H1 (cell line): Measurements from ENCODE around the gene GSG1L. TPM values are rescaled to one million over a fixed set of nuclear protein-coding genes. Genes with fewer than 3 reads are reported as not detected.

Source experiments
- CTCF ChIA-PET: fragments of 300-600 bp; sonication (Branson Sonifier 250); formaldehyde crosslinking; loops from one replicate; lab custom pipeline; 2021; ENCODE audit not compliant: partially characterized antibody; lab: Charles Lee
- POLR2A ChIA-PET: fragments of 300-600 bp; sonication (Branson Sonifier 250); formaldehyde crosslinking; loops from one replicate; lab custom pipeline; 2021; ENCODE audit warnings: inconsistent platforms; ENCODE audit not compliant: partially characterized antibody; lab: Charles Lee
- DNase-seq, 2 experiments: peaks; one replicate each; pipeline versions ENCODE4 v3.0.0 to v3.0.0-alpha.2; 2010 to 2022; ENCODE audit warnings: low spot score in 2 of 2, low read depth in 1 of 2, mixed read lengths in 1 of 2
- FAIRE-seq: peaks from 2 replicates; lab custom pipeline; 2011; peaks lifted over from hg19 to GRCh38; lab: Jason Lieb, UNC
- H2AFZ ChIP-seq: 2 replicates; pipeline ENCODE4 v1.8.1; 2012; ENCODE audit warnings: low read length, inconsistent platforms
- H2AK5ac ChIP-seq: 2 replicates; pipeline ENCODE4 v1.6.1; 2013; ENCODE audit warnings: low read depth, low read length
- H2BK120ac ChIP-seq: replicated peaks from 2 replicates; pipeline ENCODE3; 2013; ENCODE audit warnings: low read depth, low read length, inconsistent platforms
- H2BK12ac ChIP-seq: 2 replicates; pipeline ENCODE4 v1.6.1; 2013; ENCODE audit warnings: low read depth, low read length
- H2BK15ac ChIP-seq: 2 replicates; pipeline ENCODE4 v1.6.1; 2013; ENCODE audit warnings: low read length
- H2BK20ac ChIP-seq: 2 replicates; pipeline ENCODE4 v1.6.1; 2013; ENCODE audit warnings: low read length
- H2BK5ac ChIP-seq: 2 replicates; pipeline ENCODE4 v1.6.1; 2013; ENCODE audit warnings: low read depth, low read length
- H3K14ac ChIP-seq: 2 replicates; pipeline ENCODE4 v1.6.1; 2013; ENCODE audit warnings: inconsistent platforms; ENCODE audit not compliant: insufficient read length
- H3K18ac ChIP-seq: 2 replicates; pipeline ENCODE4 v1.6.1; 2013; ENCODE audit warnings: low read length; ENCODE audit errors: extremely low read depth
- H3K23ac ChIP-seq: 2 replicates; pipeline ENCODE4 v1.6.1; 2013; ENCODE audit warnings: inconsistent platforms; ENCODE audit not compliant: insufficient read length
- H3K23me2 ChIP-seq: 2 replicates; pipeline ENCODE4 v1.6.1; 2013; ENCODE audit warnings: low read depth, low read length
- H3K27ac ChIP-seq: 2 replicates; pipeline ENCODE4 v1.6.1; 2011; ENCODE audit warnings: low read depth, low read length, inconsistent platforms
- H3K27me3 ChIP-seq, 4 experiments: replicated peaks in 1 of 4; 1 replicate in 1 of 4; 2 replicates in 3 of 4; pipeline versions ENCODE4 v1.6.1 to v1.8.1; 2011 to 2013; ENCODE audit warnings: low read length in 3 of 4, mild to moderate bottlenecking in 3 of 4, inconsistent platforms in 2 of 4, mixed read lengths in 2 of 4, moderate library complexity in 1 of 4; ENCODE audit not compliant: control insufficient read depth in 3 of 4, insufficient read depth in 3 of 4; ENCODE audit errors: extremely low read depth in 1 of 4
- H3K36me3 ChIP-seq, 4 experiments: 2 replicates each; pipeline versions ENCODE4 v1.6.1 to v1.8.1; 2011 to 2013; ENCODE audit warnings: mild to moderate bottlenecking in 4 of 4, low read length in 3 of 4, moderate library complexity in 2 of 4, control low read depth in 1 of 4, inconsistent platforms in 1 of 4; ENCODE audit not compliant: insufficient read depth in 4 of 4, control insufficient read depth in 2 of 4
- H3K4ac ChIP-seq: replicated peaks from 2 replicates; pipeline ENCODE3; 2013; ENCODE audit warnings: low read length, low read depth, mixed read lengths, inconsistent platforms; ENCODE audit not compliant: insufficient read length
- H3K4me1 ChIP-seq, 4 experiments: replicated peaks in 1 of 4; 1 replicate in 1 of 4; 2 replicates in 3 of 4; pipeline versions ENCODE4 v1.6.1 to v1.8.1; 2011 to 2013; ENCODE audit warnings: low read length in 3 of 4, inconsistent platforms in 2 of 4, mixed read lengths in 1 of 4; ENCODE audit not compliant: insufficient read depth in 4 of 4, control insufficient read depth in 3 of 4
- H3K4me2 ChIP-seq, 2 experiments: 2 replicates each; pipeline versions ENCODE4 v1.6.1 to v1.8.1; 2011 to 2013; ENCODE audit warnings: low read depth in 2 of 2, low read length in 2 of 2, control low read depth in 1 of 2, inconsistent platforms in 1 of 2, mild to moderate bottlenecking in 1 of 2; ENCODE audit not compliant: insufficient read depth in 1 of 2
- H3K4me3 ChIP-seq, 4 experiments: fragments of 200-600, 300-600 bp in 1 of 4; sonication (generic), shearing (Covaris generic), sonication (Bioruptor Twin) in 1 of 4; 2 replicates each; pipeline versions ENCODE4 v1.5.1 to v1.8.1; 2011 to 2016; ENCODE audit warnings: low read length in 4 of 4, low read depth in 3 of 4, control low read depth in 2 of 4, inconsistent platforms in 2 of 4, mild to moderate bottlenecking in 2 of 4, mixed read lengths in 1 of 4, moderate library complexity in 1 of 4; ENCODE audit not compliant: insufficient read depth in 2 of 4; ENCODE audit errors: extremely low read depth in 1 of 4
- H3K56ac ChIP-seq: replicated peaks from 2 replicates; pipeline ENCODE3; 2013; ENCODE audit warnings: low read depth, mild to moderate bottlenecking, mixed read lengths, low read length, inconsistent platforms; ENCODE audit not compliant: insufficient read length
- H3K79me1 ChIP-seq: 2 replicates; pipeline ENCODE4 v1.6.1; 2013; ENCODE audit warnings: low read depth, low read length, control low read depth
- H3K79me2 ChIP-seq, 2 experiments: 2 replicates each; pipeline versions ENCODE4 v1.6.1 to v1.8.1; 2012 to 2013; ENCODE audit warnings: low read length in 2 of 2, mild to moderate bottlenecking in 2 of 2, inconsistent platforms in 1 of 2; ENCODE audit not compliant: insufficient read depth in 2 of 2, control insufficient read depth in 1 of 2
- H3K9ac ChIP-seq, 4 experiments: replicated peaks in 1 of 4; 1 replicate in 1 of 4; 2 replicates in 3 of 4; pipeline versions ENCODE4 v1.6.1 to v1.8.1; 2011 to 2013; ENCODE audit warnings: low read depth in 3 of 4, low read length in 3 of 4, control low read depth in 2 of 4, mild to moderate bottlenecking in 2 of 4, moderate library complexity in 2 of 4, inconsistent platforms in 1 of 4; ENCODE audit errors: extremely low read depth in 1 of 4
- H3K9me3 ChIP-seq, 2 experiments: 2 replicates each; pipeline versions ENCODE4 v1.6.1 to v1.8.1; 2012 to 2013; ENCODE audit warnings: mild to moderate bottlenecking in 2 of 2, moderate library complexity in 2 of 2, control low read depth in 1 of 2, inconsistent platforms in 1 of 2, low read depth in 1 of 2, low read length in 1 of 2, mixed read lengths in 1 of 2; ENCODE audit not compliant: insufficient read depth in 2 of 2
- H4K20me1 ChIP-seq, 2 experiments: replicated peaks in 1 of 2; 2 replicates each; pipeline versions ENCODE3 to v1.8.1; 2011 to 2013; ENCODE audit warnings: inconsistent platforms in 2 of 2, low read length in 2 of 2, mild to moderate bottlenecking in 1 of 2; ENCODE audit not compliant: insufficient read depth in 2 of 2, control insufficient read depth in 1 of 2
- H4K5ac ChIP-seq: 2 replicates; pipeline ENCODE4 v1.6.1; 2013; ENCODE audit warnings: low read length, low read depth, mixed read lengths, inconsistent platforms; ENCODE audit not compliant: insufficient read length
- H4K8ac ChIP-seq: 2 replicates; pipeline ENCODE4 v1.8.0; 2013; ENCODE audit warnings: mild to moderate bottlenecking, moderate library complexity, low read length, inconsistent platforms; ENCODE audit not compliant: insufficient read depth; ENCODE audit errors: extremely low read depth
- H4K91ac ChIP-seq: replicated peaks from 2 replicates; pipeline ENCODE3; 2013; ENCODE audit warnings: low read length, mixed read lengths, inconsistent platforms; ENCODE audit not compliant: insufficient read length
- ATF3 ChIP-seq: IDR thresholded peaks from 2 replicates; pipeline ENCODE4 v1.6.1; 2011; ENCODE audit warnings: low read depth, mild to moderate bottlenecking, low read length; ENCODE audit not compliant: insufficient read depth
- EZH2 ChIP-seq: fragments of 200-600 bp; sonication (generic); IDR thresholded peaks from 2 replicates; pipeline ENCODE4 v1.7.1; 2012; ENCODE audit warnings: low read depth, mild to moderate bottlenecking, moderate library complexity, low read length, inconsistent platforms; ENCODE audit not compliant: severe bottlenecking
- JUND ChIP-seq: IDR thresholded peaks from 2 replicates; pipeline ENCODE4 v1.6.1; 2011; ENCODE audit warnings: mild to moderate bottlenecking, improper control_type of control experiment, low read length
- RNF2 ChIP-seq: fragments of 200-900, 300-1000 bp; sonication (generic); IDR thresholded peaks from 2 replicates; pipeline ENCODE4 v1.7.1; 2016; ENCODE audit warnings: borderline replicate concordance, low read depth, mild to moderate bottlenecking, antibody characterized with exemption, low read length; ENCODE audit not compliant: poor library complexity, severe bottlenecking; ENCODE audit errors: missing control alignments
- YY1 ChIP-seq: IDR thresholded peaks from 2 replicates; pipeline ENCODE4 v1.6.1; 2011; ENCODE audit warnings: low read depth, mild to moderate bottlenecking, low read length
- WGBS, 2 experiments: shearing (Covaris generic) in 1 of 2; methylation state at CpG; one replicate each; pipeline versions ENCODE4 v1.1.6 to v1.1.7; 2013 to 2015; ENCODE audit warnings: low lambda C conversion rate in 2 of 2, mixed read lengths in 2 of 2, inconsistent platforms in 1 of 2, low coverage in 1 of 2, missing lambda C conversion rate in 1 of 2; ENCODE audit not compliant: insufficient replicate concordance in 2 of 2, insufficient coverage in 1 of 2, insufficient read length in 1 of 2; ENCODE audit errors: extremely low coverage in 1 of 2, missing lambda C conversion rate in 1 of 2; 5-methylcytosine and 5-hydroxymethylcytosine counted together
- polyA plus RNA-seq, 7 experiments: library from polyadenylated mRNA; depleted of rRNA in 3 of 7; stranded (reverse) in 5 of 7; unstranded in 2 of 7; fragments of >200 nt in 5 of 7; fragments of 200-250 nt in 2 of 7; gene quantifications; 1 replicate in 5 of 7; 2 replicates in 1 of 7; 4 replicates in 1 of 7; pipeline versions ENCODE4 v1.2.1 to v1.2.3, GENCODE V29; 2011 to 2013; ENCODE audit warnings: missing spikeins in 2 of 7, mixed read lengths in 2 of 7
- total RNA-seq: library from RNA; stranded (reverse); fragmentation: NEBNext Ultra II Directional; extraction: Animal tissue kit (Norgen Biotek cat#: 25700); gene quantifications from 2 replicates; pipeline ENCODE4 v1.2.1, GENCODE V29; 2021
- TF ChIP-seq, protein P1 (sequence below): IDR thresholded peaks from 2 replicates; pipeline ENCODE4 v1.6.1; 2012; ENCODE audit warnings: low read length, inconsistent platforms

The GSG1L gene
- total and polyA plus RNA-seq, 2 of the 8 experiments (the other 6 are each of a cell fraction or from before 2014, with no cell fraction given) = 0.71 to 1.1 TPM

DNA sequence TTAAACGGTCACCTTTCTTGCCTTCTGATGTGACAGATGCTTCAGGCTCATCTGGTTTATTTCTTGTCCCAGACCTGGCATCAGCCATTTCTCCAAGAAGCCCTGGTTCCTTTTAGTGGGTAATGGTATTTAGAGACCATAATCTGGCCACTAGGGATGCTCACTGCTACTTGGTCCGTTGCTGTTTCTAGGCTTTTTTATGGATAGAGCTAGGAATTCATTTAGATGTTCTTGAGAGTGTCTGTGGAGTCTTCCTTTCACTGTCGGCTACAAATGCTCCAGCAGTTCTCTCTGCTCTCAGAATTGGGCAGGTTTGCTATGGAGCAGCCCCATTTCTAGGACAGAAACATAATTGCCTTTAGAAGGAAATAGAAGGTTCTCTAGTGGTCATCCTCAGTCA lies 299.1 kb downstream of the GSG1L start:
- Histone ChIP-seq H3K18ac (no peak overlapping the region), H2BK5ac (no peak overlapping the region), H4K91ac (no peak overlapping the region), H3K4me2 (no peak overlapping the region), H3K79me2 (no peaks in the 10 kb centered on the region), H3K4ac (no peak overlapping the region), H2BK15ac (no peak overlapping the region), H3K23ac (no peak overlapping the region), H2BK120ac (no peak overlapping the region), H3K14ac (no peak overlapping the region), H2BK12ac (no peak overlapping the region), H3K36me3 (peaks cover 0 to 7% (median 0%) of the 10 kb centered on the region in 4 experiments; a peak in 3 of 8 replicates), H3K79me1 (no peaks in the 10 kb centered on the region), H3K27me3 (no peaks in the 10 kb centered on the region), H2AFZ (no peak overlapping the region), H2BK20ac (no peak overlapping the region), H4K8ac (no peak overlapping the region), H2AK5ac (no peak overlapping the region), H3K27ac (no peak overlapping the region), H4K5ac (no peak overlapping the region), H3K56ac (no peak overlapping the region), H3K4me3 (no peak overlapping the region), H3K9ac (no peak overlapping the region), H4K20me1 (no peaks in the 10 kb centered on the region), H3K23me2 (no peaks in the 10 kb centered on the region), H3K9me3 (peaks cover 4 to 8% of the 10 kb centered on the region in 2 experiments; a peak in 3 of 4 replicates), H3K4me1 (peaks cover 0 to 3% (median 0%) of the 10 kb centered on the region in 4 experiments; a peak in 1 of 7 replicates)
- no peak for DNase-seq
- FAIRE-seq = no peak
- 52% methylated on average over 3 of the region's 3 CpGs; no CpG with 5 or more reads in 1 of the 2 experiments for WGBS, 2 experiments
- TF ChIP-seq YY1 (no peak), JUND (no peak), ATF3 (no peak), RNF2 (no peak), EZH2 (no peak)
- TF ChIP-seq, protein P1, sequence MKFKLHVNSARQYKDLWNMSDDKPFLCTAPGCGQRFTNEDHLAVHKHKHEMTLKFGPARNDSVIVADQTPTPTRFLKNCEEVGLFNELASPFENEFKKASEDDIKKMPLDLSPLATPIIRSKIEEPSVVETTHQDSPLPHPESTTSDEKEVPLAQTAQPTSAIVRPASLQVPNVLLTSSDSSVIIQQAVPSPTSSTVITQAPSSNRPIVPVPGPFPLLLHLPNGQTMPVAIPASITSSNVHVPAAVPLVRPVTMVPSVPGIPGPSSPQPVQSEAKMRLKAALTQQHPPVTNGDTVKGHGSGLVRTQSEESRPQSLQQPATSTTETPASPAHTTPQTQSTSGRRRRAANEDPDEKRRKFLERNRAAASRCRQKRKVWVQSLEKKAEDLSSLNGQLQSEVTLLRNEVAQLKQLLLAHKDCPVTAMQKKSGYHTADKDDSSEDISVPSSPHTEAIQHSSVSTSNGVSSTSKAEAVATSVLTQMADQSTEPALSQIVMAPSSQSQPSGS = no peak
- ChIA-PET CTCF (interaction anchor here (1.0 to 2.6 kb wide), 5 partner anchors 15 to 95 kb away, joined by 3 to 14 read pairs (median 4); no protein-coding TSS in a partner anchor), POLR2A (no interaction called here)
